ENCODE results near the gene PAPOLG. TPM values are rescaled to one million over a fixed set of nuclear protein-coding genes. Genes with fewer than 3 reads are reported as not detected.

Gene PAPOLG
- total and polyA plus RNA-seq, 2 donors (not counting 3 experiments of a cell fraction or from before 2014, with no cell fraction given) = 4.2 to 14.9 TPM

DNA sequence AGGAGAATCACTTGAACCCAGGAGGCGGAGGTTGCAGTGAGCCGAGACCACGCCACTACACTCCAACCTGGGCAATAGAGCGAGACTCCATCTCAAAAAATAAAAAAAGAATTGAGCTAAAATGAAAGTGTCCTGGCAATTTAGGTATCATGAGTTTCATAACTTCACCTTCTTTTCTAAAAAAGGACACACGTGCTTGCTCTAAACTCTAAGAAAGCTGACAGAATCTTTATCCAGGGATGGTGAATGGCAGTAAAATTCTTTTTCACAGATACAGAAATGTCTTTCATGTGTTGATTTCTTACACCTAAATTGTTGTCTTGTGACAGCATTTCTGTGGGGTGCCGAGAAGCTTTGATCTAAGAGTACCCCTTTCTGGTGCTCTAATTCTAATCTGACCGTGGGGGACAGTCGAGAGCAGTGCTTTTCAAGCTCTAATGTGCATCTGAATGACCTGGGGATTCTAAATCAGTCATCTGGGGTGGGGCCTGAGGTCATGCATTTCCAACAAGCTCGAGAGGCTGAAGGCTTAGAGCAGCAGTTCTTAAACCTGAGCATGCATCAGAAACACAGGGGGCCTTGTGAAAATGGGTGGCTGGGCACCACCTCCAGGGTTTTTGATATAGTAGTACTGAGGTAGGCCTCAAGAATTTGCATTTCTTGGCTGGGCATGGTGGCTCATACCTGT, 83.2 kb downstream of the PAPOLG start:
- intact Hi-C loops (cut with micrococcal nuclease) = no loop called here
- Histone ChIP-seq H3K4me2 (ENCODE audit: insufficient read depth, low read length) (no peak overlapping the region), H3K9me3 (replicated peaks; ENCODE audit: control insufficient read depth, insufficient read depth, low read length) (no peaks in the 10 kb centered on the region), H3K27ac (ENCODE audit: insufficient read depth, low read depth, low read length) (no peak overlapping the region), H3K27me3 (ENCODE audit: control insufficient read depth in 2 of 2, insufficient read depth in 2 of 2, low read length in 2 of 2) (peaks cover 11 to 21% of the 10 kb centered on the region in 2 experiments), H4K20me1 (replicated peaks; ENCODE audit: control insufficient read depth, extremely low read depth, insufficient read depth, low read length) (no peaks in the 10 kb centered on the region), H3K4me3 (replicated peaks in 1 of 3; ENCODE audit: insufficient read depth in 1 of 3, low read depth in 1 of 3, low read length in 3 of 3) (no peak overlapping the region), H3K36me3 (ENCODE audit: control insufficient read depth in 2 of 2, extremely low read depth in 1 of 2, insufficient read depth in 2 of 2, low read length in 2 of 2) (no peaks in the 10 kb centered on the region), H3K79me2 (ENCODE audit: control insufficient read depth, insufficient read depth, low read length) (no peaks in the 10 kb centered on the region), H3K9ac (replicated peaks; ENCODE audit: extremely low read depth, insufficient read depth, low read length) (no peak overlapping the region), H3K9me1 (replicated peaks; ENCODE audit: control insufficient read depth, extremely low read depth, insufficient read depth, low read length) (no peaks in the 10 kb centered on the region), H2AFZ (ENCODE audit: low read depth, low read length) (no peak overlapping the region), H3K4me1 (ENCODE audit: control insufficient read depth, extremely low read depth, insufficient read depth, low read length) (no peaks in the 10 kb centered on the region)
- no peak for FAIRE-seq
- ChIA-PET POLR2A (interaction anchor here (0.6 kb wide), 1 partner anchor 55 kb away, joined by 3 read pairs; no protein-coding TSS in a partner anchor), CTCF (interaction anchor here (1.4 to 2.2 kb wide), 3 partner anchors 13 to 160 kb away, joined by 3 to 11 read pairs (median 6); no protein-coding TSS in a partner anchor)
- no peak for TF ChIP-seq POLR2A (IDR thresholded peaks at IDR 0.05; ENCODE audit: low read depth, low read length)
- TF ChIP-seq GATA2 (IDR thresholded peaks at IDR 0.05; ENCODE audit: insufficient read depth, insufficient read length, low read depth, low read length) = no peak
- TF ChIP-seq, protein P1, sequence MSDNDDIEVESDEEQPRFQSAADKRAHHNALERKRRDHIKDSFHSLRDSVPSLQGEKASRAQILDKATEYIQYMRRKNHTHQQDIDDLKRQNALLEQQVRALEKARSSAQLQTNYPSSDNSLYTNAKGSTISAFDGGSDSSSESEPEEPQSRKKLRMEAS (IDR thresholded peaks at IDR 0.05; ENCODE audit: insufficient read depth, insufficient read length) = no peak
- no peak for TF ChIP-seq POLR2AphosphoS5 (IDR thresholded peaks at IDR 0.05; ENCODE audit: insufficient read depth, low read depth, low read length)
- no peak for TF ChIP-seq MYC (IDR thresholded peaks at IDR 0.05; ENCODE audit: low read depth, low read length)
- no TSS peak for BruUV-seq (replicated peaks)
- no peak for DNase-seq (ENCODE audit: low read depth, low spot score)
- dilution Hi-C loops (cut with MboI; ENCODE audit: extremely low pct_ligation_motif_present, low sequenced_read_pairs) = no loop called here

DNA sequence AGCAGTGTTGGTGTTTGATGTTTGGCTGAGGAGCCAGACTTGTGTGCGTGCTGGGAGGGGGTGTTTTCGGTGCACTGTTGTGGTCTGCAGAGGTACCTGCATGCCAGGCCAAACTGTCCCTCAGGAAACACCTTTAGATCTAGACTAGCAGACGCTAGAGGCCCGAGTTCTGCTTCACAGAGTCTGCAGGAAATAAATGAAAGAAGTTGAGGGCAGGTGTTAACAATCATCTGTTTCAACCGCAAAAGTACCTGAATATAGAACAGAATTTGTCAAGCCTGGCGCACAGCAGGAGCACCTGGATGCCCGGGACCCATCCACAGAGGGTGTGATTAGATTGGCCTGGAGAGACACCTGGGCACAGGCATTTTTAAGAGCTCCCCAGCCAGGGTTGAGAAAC, 84.8 kb downstream of the PAPOLG start:
- TF ChIP-seq EZH2 (IDR thresholded peaks at IDR 0.05; ENCODE audit: borderline replicate concordance, low read depth, low read length, severe bottlenecking) = no peak
- no peak for TF ChIP-seq FOS (IDR thresholded peaks at IDR 0.05; ENCODE audit: borderline replicate concordance, insufficient read depth, low read length)
- TF ChIP-seq GATA2 (IDR thresholded peaks at IDR 0.05; ENCODE audit: insufficient read depth, insufficient read length, low read depth, low read length) = no peak
- Histone ChIP-seq H3K27ac (ENCODE audit: insufficient read depth, low read depth, low read length) (no peak overlapping the region), H3K4me1 (ENCODE audit: control insufficient read depth, extremely low read depth, insufficient read depth, low read length) (no peaks in the 10 kb centered on the region), H3K9ac (replicated peaks; ENCODE audit: extremely low read depth, insufficient read depth, low read length) (no peak overlapping the region), H4K20me1 (replicated peaks; ENCODE audit: control insufficient read depth, extremely low read depth, insufficient read depth, low read length) (no peaks in the 10 kb centered on the region), H3K36me3 (ENCODE audit: control insufficient read depth in 2 of 2, extremely low read depth in 1 of 2, insufficient read depth in 2 of 2, low read length in 2 of 2) (no peaks in the 10 kb centered on the region), H3K9me3 (replicated peaks; ENCODE audit: control insufficient read depth, insufficient read depth, low read length) (no peaks in the 10 kb centered on the region), H3K79me2 (ENCODE audit: control insufficient read depth, insufficient read depth, low read length) (no peaks in the 10 kb centered on the region), H3K9me1 (replicated peaks; ENCODE audit: control insufficient read depth, extremely low read depth, insufficient read depth, low read length) (no peaks in the 10 kb centered on the region), H3K27me3 (ENCODE audit: control insufficient read depth in 2 of 2, insufficient read depth in 2 of 2, low read length in 2 of 2) (peaks cover 8 to 9% of the 10 kb centered on the region in 2 experiments), H2AFZ (ENCODE audit: low read depth, low read length) (no peak overlapping the region), H3K4me3 (replicated peaks in 1 of 3; ENCODE audit: insufficient read depth in 1 of 3, low read depth in 1 of 3, low read length in 3 of 3) (no peak overlapping the region), H3K4me2 (ENCODE audit: insufficient read depth, low read length) (no peak overlapping the region)
- ChIA-PET POLR2A (no interaction called here), CTCF (no interaction called here)
- BruUV-seq (replicated peaks) = no TSS peak
- DNase-seq (ENCODE audit: low read depth, low spot score) (no peak), FAIRE-seq (no peak)
- intact Hi-C loops (cut with micrococcal nuclease) (no loop called here), dilution Hi-C loops (cut with MboI; ENCODE audit: extremely low pct_ligation_motif_present, low sequenced_read_pairs) (no loop called here)
